Activated CD8-positive, alpha-beta T cell treated with anti-CD3 and anti-CD28 coated beads for 36 hours (primary cell): ENCODE measurements around the gene FAM83F. TPM values are rescaled to one million over a fixed set of nuclear protein-coding genes. Genes with fewer than 3 reads are reported as not detected.
"Not testable (repeated sequence)": the region's sequence is repeated elsewhere in the genome, so short reads cannot be mapped to it uniquely, and the experiment has no call there.

Experiments used
- ATAC-seq: fragments of 200-7000 bp; cut with Tn5 transposase; one replicate; pipeline ENCODE4 v1.10.0; 2021; ENCODE audit warnings: mild to moderate bottlenecking, moderate library complexity
- CTCF ChIA-PET: fragments of 350-600 bp; sonication (Branson Sonifier 250); formaldehyde crosslinking; loops from one replicate; lab custom pipeline; 2021; ENCODE audit warnings: antibody characterized with exemption; lab: Charles Lee
- POLR2A ChIA-PET: fragments of 350-600 bp; sonication (Branson Sonifier 250); formaldehyde crosslinking; loops from one replicate; lab custom pipeline; 2021; ENCODE audit warnings: antibody characterized with exemption; lab: Charles Lee
- DNase-seq: peaks from one replicate; pipeline ENCODE4 v3.0.0-alpha.2; 2020
- H3K27ac Mint-ChIP-seq: one replicate; pipeline ENCODE4 v1.8.0; 2021; ENCODE audit warnings: mild to moderate bottlenecking, mixed read lengths
- H3K27me3 Mint-ChIP-seq: one replicate; pipeline ENCODE4 v1.8.0; 2021; ENCODE audit warnings: mixed read lengths
- H3K36me3 Mint-ChIP-seq: one replicate; pipeline ENCODE4 v1.8.0; 2021; ENCODE audit warnings: low read depth, mixed read lengths
- H3K4me1 Mint-ChIP-seq: one replicate; pipeline ENCODE4 v1.8.0; 2021; ENCODE audit warnings: low read depth, mixed read lengths
- H3K4me3 Mint-ChIP-seq: one replicate; pipeline ENCODE4 v1.8.0; 2021; ENCODE audit warnings: mild to moderate bottlenecking, moderate library complexity, mixed read lengths
- H3K9me3 Mint-ChIP-seq: one replicate; pipeline ENCODE4 v1.8.0; 2021; ENCODE audit warnings: mixed read lengths
- intact Hi-C: fragments of 100-400 bp; cut with micrococcal nuclease; formaldehyde crosslinking; loops from one replicate; pipeline ENCODE4 v1.10.0; 2022
- total RNA-seq, 2 experiments: library from RNA; stranded (reverse); gene quantifications; one replicate each; pipeline ENCODE4 v1.2.3, GENCODE V29; 2021
- TF ChIP-seq, protein P1 (sequence below): fragments of 200-600 bp; IDR thresholded peaks from one replicate; pipeline ENCODE4 v1.8.0; 2022; ENCODE audit warnings: antibody characterized with exemption, mild to moderate bottlenecking

FAM83F gene
- total RNA-seq, 2 experiments from 2014 or later = 1.5 to 2.0 TPM

DNA sequence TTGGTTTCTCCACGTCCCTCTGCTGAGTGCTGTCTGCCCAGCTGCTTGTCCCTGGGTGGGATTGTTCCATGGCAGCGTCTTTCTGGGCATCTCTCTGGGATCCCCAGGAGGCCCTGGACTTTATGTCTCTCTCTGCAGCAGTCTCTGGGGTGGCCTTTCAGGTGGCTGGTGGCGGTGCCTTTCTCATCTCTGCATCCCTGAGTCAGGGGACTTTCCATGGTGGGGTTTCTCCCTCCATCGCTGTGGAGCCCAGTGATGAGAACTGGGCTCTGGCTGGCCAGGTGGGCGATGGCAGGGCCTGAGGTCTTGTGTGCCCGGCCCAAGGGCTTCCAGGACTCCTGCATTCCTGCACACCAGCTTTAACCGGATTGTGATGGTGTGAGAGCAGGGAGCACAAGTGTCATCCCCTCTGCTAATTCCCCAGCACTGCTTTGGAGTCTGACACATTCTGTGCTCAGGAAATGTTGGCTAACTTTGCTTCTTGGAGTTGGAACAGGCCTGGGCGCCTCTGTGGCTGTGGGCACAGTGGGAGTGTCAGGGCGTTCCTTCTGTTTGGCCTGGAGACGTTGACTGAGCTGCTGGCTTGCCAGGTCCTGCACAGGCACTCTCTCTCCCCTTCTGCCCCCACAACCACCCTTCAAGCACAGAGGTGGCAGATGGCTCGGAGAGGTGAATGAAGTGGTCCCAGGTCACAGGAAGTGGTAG lies 27.9 kb downstream of the FAM83F start:
- DNase-seq = peak; percentile 25
- POLR2A ChIA-PET = interaction anchor here (1.0 to 1.6 kb wide), 3 partner anchors 11 to 31 kb away, joined by 3 to 4 read pairs (median 3); no protein-coding TSS in a partner anchor
- Mint-ChIP-seq H3K27ac (no peak overlapping the region), H3K27me3 (no peaks in the 10 kb centered on the region), H3K4me1 (peaks cover 5% of the 10 kb centered on the region), H3K9me3 (no peaks in the 10 kb centered on the region), H3K36me3 (no peaks in the 10 kb centered on the region), H3K4me3 (no peak overlapping the region)
- TF ChIP-seq, protein P1, sequence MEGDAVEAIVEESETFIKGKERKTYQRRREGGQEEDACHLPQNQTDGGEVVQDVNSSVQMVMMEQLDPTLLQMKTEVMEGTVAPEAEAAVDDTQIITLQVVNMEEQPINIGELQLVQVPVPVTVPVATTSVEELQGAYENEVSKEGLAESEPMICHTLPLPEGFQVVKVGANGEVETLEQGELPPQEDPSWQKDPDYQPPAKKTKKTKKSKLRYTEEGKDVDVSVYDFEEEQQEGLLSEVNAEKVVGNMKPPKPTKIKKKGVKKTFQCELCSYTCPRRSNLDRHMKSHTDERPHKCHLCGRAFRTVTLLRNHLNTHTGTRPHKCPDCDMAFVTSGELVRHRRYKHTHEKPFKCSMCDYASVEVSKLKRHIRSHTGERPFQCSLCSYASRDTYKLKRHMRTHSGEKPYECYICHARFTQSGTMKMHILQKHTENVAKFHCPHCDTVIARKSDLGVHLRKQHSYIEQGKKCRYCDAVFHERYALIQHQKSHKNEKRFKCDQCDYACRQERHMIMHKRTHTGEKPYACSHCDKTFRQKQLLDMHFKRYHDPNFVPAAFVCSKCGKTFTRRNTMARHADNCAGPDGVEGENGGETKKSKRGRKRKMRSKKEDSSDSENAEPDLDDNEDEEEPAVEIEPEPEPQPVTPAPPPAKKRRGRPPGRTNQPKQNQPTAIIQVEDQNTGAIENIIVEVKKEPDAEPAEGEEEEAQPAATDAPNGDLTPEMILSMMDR = no peak
- intact Hi-C loops = no loop called here
- CTCF ChIA-PET = interaction anchor here (1.5 to 4.9 kb wide), 5 partner anchors 12 to 486 kb away, joined by 4 to 94 read pairs (median 26); no protein-coding TSS in a partner anchor
- ATAC-seq = peak; percentile 52

DNA sequence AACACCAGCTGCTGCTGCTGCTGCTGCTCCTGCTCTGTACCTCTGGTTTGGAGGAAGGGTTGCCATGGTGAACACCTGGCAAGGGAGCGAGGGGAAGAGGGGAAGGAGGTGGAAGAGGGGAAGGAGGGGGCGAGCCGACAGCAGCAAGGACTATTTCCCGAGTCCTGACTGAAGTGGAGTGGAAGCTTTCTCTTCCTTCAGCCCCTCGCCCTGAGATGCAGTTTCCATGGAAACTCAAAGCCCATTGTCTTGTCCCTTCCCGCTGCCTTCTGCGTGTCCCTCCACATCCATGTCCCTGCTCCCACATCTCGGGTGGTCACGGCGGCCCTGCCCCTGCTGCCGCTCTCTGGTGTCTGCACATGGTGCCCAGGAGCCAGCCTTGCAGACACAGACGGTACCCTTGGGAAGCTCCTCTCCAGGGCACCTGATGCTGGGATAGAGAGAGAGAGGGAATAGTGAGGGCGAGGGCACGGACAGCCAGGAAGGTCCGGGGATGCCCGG lies 28.6 kb downstream of the FAM83F start:
- no peak for ATAC-seq
- ChIA-PET POLR2A (interaction anchor here (1.3 to 1.6 kb wide), 2 partner anchors 10 to 502 kb away, joined by 3 to 4 read pairs; no protein-coding TSS in a partner anchor), CTCF (interaction anchor here (1.2 to 4.9 kb wide), 22 partner anchors 13 to 530 kb away, joined by 4 to 94 read pairs (median 12); no protein-coding TSS in a partner anchor)
- Mint-ChIP-seq H3K36me3 (no peaks in the 10 kb centered on the region), H3K4me1 (peaks cover 5% of the 10 kb centered on the region), H3K27ac (no peak overlapping the region), H3K9me3 (no peaks in the 10 kb centered on the region), H3K27me3 (no peaks in the 10 kb centered on the region), H3K4me3 (no peak overlapping the region)
- TF ChIP-seq, protein P1 = no peak
- intact Hi-C loops = no loop called here
- DNase-seq = no peak

DNA sequence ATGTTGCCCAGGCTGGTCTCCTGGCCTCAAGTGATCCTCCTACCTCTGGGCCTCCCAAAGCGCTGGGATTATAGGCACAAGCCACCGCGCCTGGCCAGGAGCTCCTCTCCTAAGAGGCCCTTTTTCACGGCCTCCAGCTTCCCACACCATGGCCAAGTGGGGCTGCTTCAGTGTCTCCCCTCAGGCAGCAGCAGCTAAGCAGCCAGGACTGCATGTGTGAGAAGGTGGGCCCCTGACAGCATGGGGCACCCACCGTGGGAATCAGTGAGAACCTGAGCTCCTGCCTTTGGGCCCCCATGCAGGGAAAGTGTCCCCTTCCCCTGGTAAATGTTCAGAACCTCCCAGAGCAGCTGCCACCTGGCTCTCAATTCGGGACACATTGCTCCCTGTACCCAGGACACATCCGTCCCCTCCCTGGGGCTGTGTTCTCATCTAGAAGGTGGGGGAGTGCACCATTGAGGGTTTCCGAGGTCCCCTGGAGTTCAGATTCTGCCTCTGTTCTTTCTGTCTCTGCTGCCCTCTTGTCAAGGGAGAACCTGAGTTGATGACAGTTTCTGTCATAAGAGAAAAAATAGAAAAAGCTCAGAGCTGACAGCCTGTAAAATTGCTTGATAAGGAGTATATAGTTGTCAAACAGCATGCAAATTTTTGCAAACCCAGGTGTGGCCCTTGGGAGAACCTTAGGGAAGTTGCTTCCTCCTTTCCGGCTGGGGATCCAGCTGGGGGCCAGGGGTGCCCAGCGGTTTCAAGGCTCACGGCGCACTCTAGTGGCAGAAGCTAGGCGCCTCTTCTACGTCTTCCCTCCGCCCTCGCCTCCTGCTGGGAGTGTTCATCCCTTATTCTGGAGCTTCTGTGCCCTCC lies 29.7 kb downstream of the FAM83F start:
- H3K4me3 Mint-ChIP-seq = no peak overlapping the region
- ChIA-PET POLR2A (interaction anchor here (0.6 to 1.3 kb wide), 10 partner anchors 20 to 503 kb away, joined by 3 to 6 read pairs (median 3); partner anchors contain the start of gene RPS19BP1), CTCF (interaction anchor here (0.8 to 4.9 kb wide), 84 partner anchors 8 to 534 kb away, joined by 3 to 94 read pairs (median 6); no protein-coding TSS in a partner anchor)
- intact Hi-C loops = no loop called here
- H3K27ac Mint-ChIP-seq = no peak overlapping the region
- peak; percentile 76 for DNase-seq
- peaks cover 5% of the 10 kb centered on the region for H3K4me1 Mint-ChIP-seq
- peak; percentile 83 for ATAC-seq
- no peaks in the 10 kb centered on the region for H3K36me3 Mint-ChIP-seq
- no peaks in the 10 kb centered on the region for H3K27me3 Mint-ChIP-seq
- no peaks in the 10 kb centered on the region for H3K9me3 Mint-ChIP-seq
- TF ChIP-seq, protein P1 = peak; percentile 99

- H3K9me3 Mint-ChIP-seq, H3K27me3 Mint-ChIP-seq, DNase-seq, H3K36me3 Mint-ChIP-seq, ATAC-seq, H3K4me1 Mint-ChIP-seq, H3K27ac Mint-ChIP-seq, H3K4me3 Mint-ChIP-seq, intact Hi-C loops: not testable (repeated sequence)
- CTCF ChIA-PET = interaction anchor here (0.8 to 4.9 kb wide), 82 partner anchors 8 to 535 kb away, joined by 3 to 94 read pairs (median 6); no protein-coding TSS in a partner anchor
- TF ChIP-seq, protein P1 = peak; percentile 52
- POLR2A ChIA-PET = interaction anchor here (0.8 to 1.3 kb wide), 7 partner anchors 19 to 504 kb away, joined by 3 to 6 read pairs (median 3); no protein-coding TSS in a partner anchor
Observed at GRCh38 chr22:40025062-40025379, 30.3 kb downstream of the FAM83F start.
